T-cell (primary cell): ENCODE results near the gene PCDHA11. TPM values are rescaled to one million over a fixed set of nuclear protein-coding genes. Genes with fewer than 3 reads are reported as not detected.

Source experiments
- ATAC-seq, 4 experiments: fragments of 200-7000 bp in 3 of 4; fragments of 150-1000 bp in 1 of 4; cut with Tn5 transposase; replicated peaks in 1 of 4; 1 replicate in 3 of 4; 2 replicates in 1 of 4; pipeline ENCODE4 v1.10.0; 2021; ENCODE audit warnings: moderate library complexity in 3 of 4, mild to moderate bottlenecking in 2 of 4, moderate number of reproducible peaks in 1 of 4
- CTCF ChIA-PET, 2 donors: fragments of 300-600 bp; sonication (Branson Sonifier 250); formaldehyde crosslinking; loops; one replicate each; lab custom pipeline; 2022; ENCODE audit warnings: antibody characterized with exemption in 2 of 2; lab: Charles Lee
- POLR2A ChIA-PET, 2 donors: fragments of 300-600 bp; sonication (Branson Sonifier 250); formaldehyde crosslinking; loops; one replicate each; lab custom pipeline; 2022; ENCODE audit warnings: antibody characterized with exemption in 2 of 2; lab: Charles Lee
- DNase-seq, 35 experiments: peaks; one replicate each; pipeline versions ENCODE4 v3.0.0 to v3.0.0-alpha.2; 2013 to 2023
- H3K27ac ChIP-seq: one replicate; pipeline ENCODE4 v1.5.1; 2013; ENCODE audit warnings: low read length
- H3K27me3 ChIP-seq, 2 experiments: replicated peaks in 1 of 2; 1 replicate in 1 of 2; 2 replicates in 1 of 2; pipeline versions ENCODE4 v1.6.1 to v1.7.0; 2013; ENCODE audit warnings: low read length in 1 of 2, mixed read lengths in 1 of 2; ENCODE audit not compliant: control insufficient read depth in 2 of 2, insufficient read depth in 2 of 2; ENCODE audit errors: extremely low read depth in 1 of 2
- H3K36me3 ChIP-seq, 2 donors: 1 replicate in 1 of 2; 2 replicates in 1 of 2; pipeline versions ENCODE4 v1.6.1 to v1.7.0; 2013; ENCODE audit warnings: low read length in 1 of 2; ENCODE audit not compliant: control insufficient read depth in 2 of 2, insufficient read depth in 1 of 2; ENCODE audit errors: extremely low read depth in 1 of 2
- H3K4me1 ChIP-seq, 2 experiments: 1 replicate in 1 of 2; 2 replicates in 1 of 2; pipeline versions ENCODE4 v1.6.1 to v1.7.0; 2013; ENCODE audit warnings: low read length in 2 of 2, mixed read lengths in 1 of 2; ENCODE audit not compliant: insufficient read depth in 2 of 2, control insufficient read depth in 1 of 2; ENCODE audit errors: extremely low read depth in 1 of 2
- H3K4me3 ChIP-seq, 2 donors: 1 replicate in 1 of 2; 2 replicates in 1 of 2; pipeline versions ENCODE4 v1.5.1 to v1.7.0; 2013; ENCODE audit warnings: mild to moderate bottlenecking in 2 of 2, low read length in 1 of 2, moderate library complexity in 1 of 2; ENCODE audit not compliant: control insufficient read depth in 1 of 2; ENCODE audit errors: extremely low read depth in 1 of 2
- H3K9me3 ChIP-seq: 2 replicates; pipeline ENCODE4 v1.7.0; 2013
- H3K27ac Mint-ChIP-seq, 2 donors: one replicate each; pipeline ENCODE4 v1.8.0; 2020 to 2021; ENCODE audit warnings: mild to moderate bottlenecking in 2 of 2, mixed read lengths in 2 of 2
- H3K27me3 Mint-ChIP-seq, 2 donors: one replicate each; pipeline ENCODE4 v1.8.0; 2021 to 2022; ENCODE audit warnings: mixed read lengths in 2 of 2
- H3K36me3 Mint-ChIP-seq: one replicate; pipeline ENCODE4 v1.8.0; 2021; ENCODE audit warnings: mixed read lengths
- H3K4me1 Mint-ChIP-seq, 3 donors: one replicate each; pipeline ENCODE4 v1.8.0; 2020 to 2022; ENCODE audit warnings: mixed read lengths in 3 of 3, mild to moderate bottlenecking in 1 of 3
- H3K4me3 Mint-ChIP-seq, 3 donors: one replicate each; pipeline ENCODE4 v1.8.0; 2020 to 2022; ENCODE audit warnings: mild to moderate bottlenecking in 3 of 3, mixed read lengths in 3 of 3, moderate library complexity in 3 of 3
- H3K9me3 Mint-ChIP-seq, 3 donors: one replicate each; pipeline ENCODE4 v1.8.0; 2020 to 2022; ENCODE audit warnings: mixed read lengths in 3 of 3
- WGBS: methylation state at CpG from one replicate; pipeline ENCODE4 v1.1.5; 2013; ENCODE audit warnings: missing lambda C conversion rate; ENCODE audit not compliant: insufficient coverage; 5-methylcytosine and 5-hydroxymethylcytosine counted together
- total RNA-seq, 35 experiments: library from RNA in 6 of 35; stranded (reverse) in 6 of 35; fragments of 120-200 nt in 1 of 35; gene quantifications; one replicate each; pipeline versions ENCODE4 v1.2.1 to v1.2.4 and lab custom pipeline; 2013 to 2026

PCDHA11 gene
- total RNA-seq, 5 donors from 2014 or later (not counting 1 experiment from before 2014, with no cell fraction given) = not detected

GRCh38 chr5:140855772-140856674, 12.7 kb upstream of the PCDHA11 start, which contains the start of gene PCDHA10:
Gene PCDHA10 (plus strand): TSS chr5:140855897. CDS start chr5:140856049, 152 bp downstream.
- Mint-ChIP-seq H3K36me3 (no peaks in the 10 kb centered on the region), H3K9me3 (peaks cover 4 to 19% (median 8%) of the 10 kb centered on the region in 3 donors), H3K4me1 (no peaks in the 10 kb centered on the region), H3K27ac (no peak within 1 kb of the TSS), H3K27me3 (peaks cover 6 to 23% of the 10 kb centered on the region in 2 donors), H3K4me3 (no peak within 1 kb of the TSS)
- peaks cover 2% of the 10 kb centered on the region for H3K9me3 ChIP-seq
- ATAC-seq = no peak
- H3K4me3 ChIP-seq = no peak within 1 kb of the TSS
- CTCF ChIA-PET = no interaction called here
- no peak within 1 kb of the TSS for H3K27ac ChIP-seq
- no peak for DNase-seq
- 33% methylated on average over 24 of the region's 44 CpGs for WGBS
- no peaks in the 10 kb centered on the region for H3K36me3 ChIP-seq
- no peaks in the 10 kb centered on the region for H3K4me1 ChIP-seq
- POLR2A ChIA-PET = no interaction called here
- peaks cover 3 to 14% of the 10 kb centered on the region in 2 experiments for H3K27me3 ChIP-seq

- WGBS = 68% methylated on average over 94 of the region's 94 CpGs
- no peak overlapping the region for H3K27ac Mint-ChIP-seq
- ChIA-PET POLR2A (no interaction called here), CTCF (no interaction called here)
- H3K4me3 Mint-ChIP-seq = no peak overlapping the region
- H3K27me3 ChIP-seq = peaks cover 5 to 19% of the 10 kb centered on the region in 2 experiments
- no peaks in the 10 kb centered on the region for H3K4me1 Mint-ChIP-seq
- no peaks in the 10 kb centered on the region for H3K36me3 Mint-ChIP-seq
- peaks cover 8 to 19% (median 11%) of the 10 kb centered on the region in 3 donors for H3K9me3 Mint-ChIP-seq
- H3K36me3 ChIP-seq = no peaks in the 10 kb centered on the region
- H3K4me1 ChIP-seq = no peaks in the 10 kb centered on the region
- peaks cover 2% of the 10 kb centered on the region for H3K9me3 ChIP-seq
- DNase-seq = no peak
- no peak overlapping the region for H3K27ac ChIP-seq
- H3K4me3 ChIP-seq = no peak overlapping the region
- peaks cover 8 to 30% of the 10 kb centered on the region in 2 donors for H3K27me3 Mint-ChIP-seq
- no peak for ATAC-seq
Observed at GRCh38 chr5:140857177-140857986, 11.4 kb upstream of the PCDHA11 start.

- Histone ChIP-seq H3K4me3 (no peak overlapping the region), H3K27me3 (peaks cover 5 to 22% of the 10 kb centered on the region in 2 experiments), H3K9me3 (peaks cover 2% of the 10 kb centered on the region), H3K27ac (no peak overlapping the region), H3K4me1 (no peaks in the 10 kb centered on the region), H3K36me3 (no peaks in the 10 kb centered on the region)
- Mint-ChIP-seq H3K4me1 (no peaks in the 10 kb centered on the region), H3K27ac (no peak overlapping the region), H3K4me3 (no peak overlapping the region), H3K36me3 (no peaks in the 10 kb centered on the region), H3K9me3 (peaks cover 8 to 16% (median 11%) of the 10 kb centered on the region in 3 donors), H3K27me3 (peaks cover 8 to 30% of the 10 kb centered on the region in 2 donors)
- ChIA-PET CTCF (no interaction called here), POLR2A (no interaction called here)
- ATAC-seq (no peak), DNase-seq (no peak)
- WGBS = 65% methylated on average over 22 of the region's 22 CpGs
Observed at GRCh38 chr5:140857987-140858240, 10.8 kb upstream of the PCDHA11 start.

- POLR2A ChIA-PET = interaction anchor here in 1 of 2 donors (0.6 kb wide), 1 partner anchor 449 kb away, joined by 3 read pairs; no protein-coding TSS in a partner anchor
- no peaks in the 10 kb centered on the region for H3K36me3 ChIP-seq
- H3K27ac Mint-ChIP-seq = no peak overlapping the region
- DNase-seq (no peak), ATAC-seq (no peak)
- H3K4me1 Mint-ChIP-seq = no peaks in the 10 kb centered on the region
- H3K4me3 Mint-ChIP-seq = no peak overlapping the region
- H3K27ac ChIP-seq = no peak overlapping the region
- no peaks in the 10 kb centered on the region for H3K4me1 ChIP-seq
- no peaks in the 10 kb centered on the region for H3K9me3 ChIP-seq
- no peak overlapping the region for H3K4me3 ChIP-seq
- CTCF ChIA-PET = no interaction called here
- peaks cover 2 to 15% of the 10 kb centered on the region in 2 experiments for H3K27me3 ChIP-seq
- H3K36me3 Mint-ChIP-seq = no peaks in the 10 kb centered on the region
- H3K27me3 Mint-ChIP-seq = peaks cover 20 to 30% of the 10 kb centered on the region in 2 donors
- H3K9me3 Mint-ChIP-seq = peaks cover 2 to 16% (median 11%) of the 10 kb centered on the region in 3 donors
- WGBS = 55% methylated on average over 76 of the region's 76 CpGs
Observed at GRCh38 chr5:140862441-140863295, 6.1 kb upstream of the PCDHA11 start.

GRCh38 chr5:140869555-140869886, 764 bp downstream of the PCDHA11 start:
- Histone ChIP-seq H3K9me3 (no peaks in the 10 kb centered on the region), H3K4me3 (no peak overlapping the region), H3K27me3 (peaks cover 2 to 15% of the 10 kb centered on the region in 2 experiments), H3K27ac (no peak overlapping the region), H3K4me1 (no peaks in the 10 kb centered on the region), H3K36me3 (no peaks in the 10 kb centered on the region)
- Mint-ChIP-seq H3K27me3 (peaks cover 32 to 34% of the 10 kb centered on the region in 2 donors), H3K27ac (no peak overlapping the region), H3K4me3 (no peak overlapping the region), H3K9me3 (peaks cover 10 to 16% (median 10%) of the 10 kb centered on the region in 3 donors), H3K36me3 (no peaks in the 10 kb centered on the region), H3K4me1 (no peaks in the 10 kb centered on the region)
- POLR2A ChIA-PET = no interaction called here
- DNase-seq (no peak), ATAC-seq (no peak)
- CTCF ChIA-PET = no interaction called here
- WGBS = 34% methylated on average over 2 of the region's 5 CpGs
